WTC11 (cell line): ENCODE results near the gene MYO5B. TPM values are rescaled to one million over a fixed set of nuclear protein-coding genes. Genes with fewer than 3 reads are reported as not detected.

Experiments used
- ATAC-seq: fragments of 200-7000 bp; cut with Tn5 transposase; 2 replicates; pipeline ENCODE4 v1.10.0; 2021; ENCODE audit warnings: mild to moderate bottlenecking, moderate library complexity
- CTCF ChIA-PET: fragments of 300-600 bp; sonication (Branson Sonifier 250); formaldehyde crosslinking; loops from one replicate; lab custom pipeline; 2021; ENCODE audit warnings: antibody characterized with exemption; lab: Charles Lee
- POLR2A ChIA-PET: fragments of 350-600 bp; sonication (Branson Sonifier 250); formaldehyde crosslinking; loops from one replicate; lab custom pipeline; 2021; ENCODE audit warnings: antibody characterized with exemption; lab: Charles Lee
- DNase-seq: peaks from one replicate; pipeline ENCODE4 v3.0.0; 2021; ENCODE audit warnings: low spot score
- H3K27ac Mint-ChIP-seq: 2 replicates; pipeline ENCODE4 v1.8.0; 2021; ENCODE audit warnings: mixed read lengths
- H3K27me3 Mint-ChIP-seq: 2 replicates; pipeline ENCODE4 v1.8.0; 2021; ENCODE audit warnings: low read depth, mild to moderate bottlenecking, moderate library complexity, mixed read lengths
- H3K36me3 Mint-ChIP-seq: 2 replicates; pipeline ENCODE4 v1.8.0; 2021; ENCODE audit warnings: mixed read lengths
- H3K4me1 Mint-ChIP-seq: 2 replicates; pipeline ENCODE4 v1.8.0; 2022; ENCODE audit warnings: mixed read lengths
- H3K4me3 Mint-ChIP-seq: 2 replicates; pipeline ENCODE4 v1.8.0; 2021; ENCODE audit warnings: mild to moderate bottlenecking, moderate library complexity, mixed read lengths
- H3K9me3 Mint-ChIP-seq: 2 replicates; pipeline ENCODE4 v1.8.0; 2021; ENCODE audit warnings: mixed read lengths
- CREB1 ChIP-seq: sonication (generic); formaldehyde crosslinking; IDR thresholded peaks from 2 replicates; pipeline ENCODE4 v1.8.0; 2023; ENCODE audit warnings: mild to moderate bottlenecking, missing genetic modification reagents
- CREM ChIP-seq: sonication (generic); formaldehyde crosslinking; IDR thresholded peaks from 2 replicates; pipeline ENCODE4 v1.8.1; 2022; ENCODE audit warnings: mild to moderate bottlenecking, missing genetic modification reagents, moderate library complexity
- E2F1 ChIP-seq: sonication (generic); formaldehyde crosslinking; IDR thresholded peaks from 2 replicates; pipeline ENCODE4 v1.8.0; 2022; ENCODE audit warnings: mild to moderate bottlenecking, missing genetic modification reagents
- E2F5 ChIP-seq: sonication (generic); formaldehyde crosslinking; IDR thresholded peaks from 2 replicates; pipeline ENCODE4 v1.8.1; 2022; ENCODE audit warnings: mild to moderate bottlenecking, moderate library complexity, missing genetic modification reagents
- ESRRA ChIP-seq: sonication (generic); formaldehyde crosslinking; IDR thresholded peaks from 2 replicates; pipeline ENCODE4 v1.8.1; 2022; ENCODE audit warnings: mild to moderate bottlenecking, missing genetic modification reagents, borderline replicate concordance
- FOXJ3 ChIP-seq: sonication (generic); formaldehyde crosslinking; IDR thresholded peaks from 2 replicates; pipeline ENCODE4 v1.9.0; 2021; ENCODE audit warnings: missing genetic modification reagents, mild to moderate bottlenecking, borderline replicate concordance
- FOXP1 ChIP-seq: sonication (generic); formaldehyde crosslinking; IDR thresholded peaks from 2 replicates; pipeline ENCODE4 v1.8.0; 2022; ENCODE audit warnings: missing genetic modification reagents, mild to moderate bottlenecking, moderate library complexity, borderline replicate concordance
- GABPB1 ChIP-seq: sonication (generic); formaldehyde crosslinking; IDR thresholded peaks from 2 replicates; pipeline ENCODE4 v1.8.1; 2023; ENCODE audit warnings: mild to moderate bottlenecking, missing genetic modification reagents
- GTF2I ChIP-seq: fragments of 250-450 bp; sonication (Bioruptor Pico); conservative IDR thresholded peaks from 2 replicates; pipeline ENCODE4 v1.4.0; 2021; ENCODE audit warnings: mild to moderate bottlenecking
- HMGXB4 ChIP-seq: sonication (generic); formaldehyde crosslinking; IDR thresholded peaks from 2 replicates; pipeline ENCODE4 v1.8.1; 2023; ENCODE audit warnings: mild to moderate bottlenecking, moderate library complexity, missing genetic modification reagents
- JAZF1 ChIP-seq: fragments of 250-450 bp; sonication (Bioruptor Pico); IDR thresholded peaks from 2 replicates; pipeline ENCODE4 v1.9.0; 2021; ENCODE audit warnings: moderate library complexity, mild to moderate bottlenecking, inconsistent platforms
- KAT7 ChIP-seq: sonication (generic); formaldehyde crosslinking; IDR thresholded peaks from 2 replicates; pipeline ENCODE4 v1.8.1; 2023; ENCODE audit warnings: missing genetic modification reagents, mild to moderate bottlenecking, borderline replicate concordance
- MAX ChIP-seq: sonication (generic); formaldehyde crosslinking; IDR thresholded peaks from 2 replicates; pipeline ENCODE4 v1.8.0; 2022; ENCODE audit warnings: mild to moderate bottlenecking, missing genetic modification reagents
- MYBL2 ChIP-seq: sonication (generic); formaldehyde crosslinking; IDR thresholded peaks from 2 replicates; pipeline ENCODE4 v1.8.1; 2023; ENCODE audit warnings: mild to moderate bottlenecking, moderate library complexity, missing genetic modification reagents
- NR2C2 ChIP-seq: sonication (generic); formaldehyde crosslinking; IDR thresholded peaks from 2 replicates; pipeline ENCODE4 v1.8.0; 2022; ENCODE audit warnings: mild to moderate bottlenecking, missing genetic modification reagents
- TEAD1 ChIP-seq: sonication (generic); formaldehyde crosslinking; IDR thresholded peaks from 2 replicates; pipeline ENCODE4 v1.8.0; 2022; ENCODE audit warnings: mild to moderate bottlenecking, missing genetic modification reagents
- TP53 ChIP-seq: sonication (generic); formaldehyde crosslinking; IDR thresholded peaks from 2 replicates; pipeline ENCODE4 v1.8.1; 2023; ENCODE audit warnings: mild to moderate bottlenecking, missing genetic modification reagents
- USF1 ChIP-seq: sonication (generic); formaldehyde crosslinking; IDR thresholded peaks from 2 replicates; pipeline ENCODE4 v1.8.0; 2022; ENCODE audit warnings: mild to moderate bottlenecking, missing genetic modification reagents
- ZBTB43 ChIP-seq: sonication (generic); formaldehyde crosslinking; IDR thresholded peaks from 2 replicates; pipeline ENCODE4 v1.8.1; 2023; ENCODE audit warnings: mild to moderate bottlenecking, missing genetic modification reagents
- total RNA-seq: library from RNA; stranded (reverse); gene quantifications from 3 replicates; pipeline ENCODE4 v1.2.3, GENCODE V29; 2021

The MYO5B gene
- total RNA-seq, 1 experiment from 2014 or later = 8.7 TPM

GRCh38 chr18:49813319-49814146 is 381.4 kb downstream of the MYO5B start, which contains the start of gene ACAA2:
TSS of gene ACAA2 (minus strand) at chr18:49813533. CDS start at chr18:49813484, 49 bp downstream.
- DNase-seq (peak; percentile 80), ATAC-seq (peak; percentile 90)
- peaks cover 26% of the 10 kb centered on the region for H3K36me3 Mint-ChIP-seq
- H3K9me3 Mint-ChIP-seq = peaks cover 20% of the 10 kb centered on the region
- ChIA-PET POLR2A (interaction anchor here (0.6 to 1.0 kb wide), 4 partner anchors 74 to 1420 kb away, joined by 3 to 12 read pairs (median 3); no protein-coding TSS in a partner anchor), CTCF (interaction anchor here (1.4 to 4.2 kb wide), 2 partner anchors 45 to 53 kb away, joined by 3 to 30 read pairs; no protein-coding TSS in a partner anchor)
- H3K4me1 Mint-ChIP-seq = peaks cover 23% of the 10 kb centered on the region
- H3K27ac Mint-ChIP-seq = peak within 1 kb of the TSS; percentile 100
- H3K27me3 Mint-ChIP-seq = no peaks in the 10 kb centered on the region
- H3K4me3 Mint-ChIP-seq = peak within 1 kb of the TSS; percentile 90
- TF ChIP-seq MAX (CRISPR knock-in tag) (peak; percentile 43; the same call in 1 of the 2 replicates), TEAD1 (peak; percentile 17; the same call in 1 of the 2 replicates), ESRRA (CRISPR knock-in tag) (no peak), NR2C2 (CRISPR knock-in tag) (0 out of 2 replicates have a peak, but pooled peaks have one; percentile 32), E2F1 (CRISPR knock-in tag) (0 out of 2 replicates have a peak, but pooled peaks have one; percentile 74), JAZF1 (CRISPR knock-in tag) (no peak), ZBTB43 (peak; percentile 63; the same call in 1 of the 2 replicates), FOXJ3 (CRISPR knock-in tag) (no peak), GTF2I (no peak), FOXP1 (CRISPR knock-in tag) (peak; percentile 47; the same call in 1 of the 2 replicates), MYBL2 (peak; percentile 74; the same call in 1 of the 2 replicates), KAT7 (CRISPR knock-in tag) (0 out of 2 replicates have a peak, but pooled peaks have one; percentile 54), CREB1 (CRISPR knock-in tag) (peak; percentile 49; the same call in 1 of the 2 replicates), E2F5 (peak; percentile 35; the same call in 1 of the 2 replicates), HMGXB4 (CRISPR knock-in tag) (peak; percentile 83), USF1 (peak; percentile 47; the same call in 1 of the 2 replicates), TP53 (peak; percentile 10; the same call in 1 of the 2 replicates), GABPB1 (peak; percentile 28; the same call in 1 of the 2 replicates), CREM (CRISPR knock-in tag) (0 out of 2 replicates have a peak, but pooled peaks have one; percentile 14)
